OCI-LY7 (cell line): ENCODE results near the gene LATS2.

ENCODE experiments used
- CTCF ChIP-seq: fragments of 200-600 bp; sonication (generic); conservative IDR thresholded peaks from 2 replicates; pipeline ENCODE4 v1.5.1; 2014; ENCODE audit warnings: mild to moderate bottlenecking, antibody characterized with exemption, low read length, moderate library complexity, mixed read lengths
- EZH2phosphoT487 ChIP-seq: fragments of 200-600 bp; sonication (generic); IDR thresholded peaks from 2 replicates; pipeline ENCODE4 v1.6.1; 2018; ENCODE audit warnings: low read depth, borderline replicate concordance, mild to moderate bottlenecking, mixed run types, antibody characterized with exemption, low read length, moderate library complexity, mixed read lengths

DNA sequence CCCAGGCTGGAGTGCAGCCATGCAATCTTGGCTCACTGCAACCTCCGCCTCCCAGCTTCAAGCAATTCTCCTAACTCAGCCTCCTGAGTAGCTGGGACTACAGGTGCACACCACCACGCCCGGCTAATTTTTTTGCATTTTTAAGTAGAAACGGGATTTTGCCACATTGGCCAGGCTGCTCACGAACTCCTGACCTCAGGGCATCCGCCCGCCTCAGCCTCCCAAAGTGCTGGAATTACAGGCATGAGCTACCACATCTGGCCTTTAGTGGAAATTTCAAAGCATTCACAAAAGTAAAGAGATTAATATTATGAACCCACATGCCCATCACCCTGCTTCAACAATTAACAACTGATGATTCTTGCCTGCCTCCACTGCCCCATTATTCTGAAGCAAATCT, 20.5 kb upstream of the LATS2 start:
- TF ChIP-seq CTCF (no peak), EZH2phosphoT487 (no peak)
